HCT116 (cell line): ENCODE data around the gene CACNA2D2. TPM values are rescaled to one million over a fixed set of nuclear protein-coding genes. Genes with fewer than 3 reads are reported as not detected.

Source experiments
- ATAC-seq: fragments of 200-7000 bp; cut with Tn5 transposase; 2 replicates; pipeline ENCODE4 v1.9.1; 2020; ENCODE audit warnings: mild to moderate bottlenecking, moderate library complexity
- BruUV-seq: library from RNA; stranded (reverse); fragments of 400-500 nt; replicated peaks from 2 replicates; lab custom pipeline; 2021; lab: Mats Ljungman, UMichigan
- CTCF ChIA-PET: fragments of 300-600 bp; sonication (Branson Sonifier 250); formaldehyde crosslinking; loops from one replicate; lab custom pipeline; 2021; ENCODE audit warnings: antibody characterized with exemption; lab: Charles Lee
- POLR2A ChIA-PET: fragments of 300-600, 350-600 bp; sonication (Branson Sonifier 250); formaldehyde crosslinking; loops from one replicate; lab custom pipeline; 2021; ENCODE audit warnings: antibody characterized with exemption; lab: Charles Lee
- RAD21 ChIA-PET, 2 experiments: fragments of 300-600 bp; sonication (Branson Sonifier 250); formaldehyde crosslinking; loops; one replicate each; lab custom pipeline; 2023; ENCODE audit warnings: low total read pairs in 2 of 2; ENCODE audit not compliant: uncharacterized antibody in 2 of 2, unreplicated experiment in 2 of 2, low non-redundant PET in 1 of 2; lab: Charles Lee
- DNase-seq: peaks from one replicate; pipeline ENCODE4 v3.0.0-alpha.2; 2010; ENCODE audit warnings: low read depth, low spot score
- H2AFZ ChIP-seq: fragments of 200-600 bp; shearing (Covaris generic), sonication (generic); 2 replicates; pipeline ENCODE4 v1.6.1; 2017; ENCODE audit warnings: low read depth, mixed run types, mixed read lengths, antibody characterized with exemption, low read length; ENCODE audit not compliant: poor library complexity, severe bottlenecking
- H3K27ac ChIP-seq: 2 replicates; pipeline ENCODE4 v1.5.1; 2012; ENCODE audit warnings: low read depth, low read length
- H3K27me3 ChIP-seq: fragments of 200-600 bp; sonication (generic); 2 replicates; pipeline ENCODE4 v1.6.1; 2016; ENCODE audit warnings: mixed run types, low read length, mixed read lengths; ENCODE audit not compliant: insufficient read depth
- H3K36me3 ChIP-seq, 2 experiments: fragments of 200-500 bp in 1 of 2; fragments of 200-600 bp in 1 of 2; sonication (Bioruptor generic) in 1 of 2; sonication (generic) in 1 of 2; 2 replicates each; pipeline versions ENCODE4 v1.5.1 to v1.6.1; 2014 to 2016; ENCODE audit warnings: low read length in 2 of 2, inconsistent platforms in 1 of 2, mixed read lengths in 1 of 2, mixed run types in 1 of 2; ENCODE audit not compliant: insufficient read depth in 2 of 2, control insufficient read depth in 1 of 2
- H3K4me1 ChIP-seq, 2 experiments: fragments of 200-600 bp in 1 of 2; sonication (generic) in 1 of 2; 2 replicates each; pipeline versions ENCODE4 v1.5.1 to v1.6.1; 2012 to 2017; ENCODE audit warnings: low read length in 2 of 2, inconsistent platforms in 1 of 2, mild to moderate bottlenecking in 1 of 2, mixed read lengths in 1 of 2, mixed run types in 1 of 2, moderate library complexity in 1 of 2; ENCODE audit not compliant: insufficient read depth in 2 of 2, control insufficient read depth in 1 of 2
- H3K4me2 ChIP-seq: fragments of 200-600 bp; sonication (generic); 2 replicates; pipeline ENCODE4 v1.6.1; 2017; ENCODE audit warnings: mixed run types, low read length, mixed read lengths
- H3K4me3 ChIP-seq, 2 experiments: fragments of 200-600 bp in 1 of 2; sonication (generic) in 1 of 2; replicated peaks in 1 of 2; 2 replicates each; pipeline ENCODE4 v1.5.1; 2011 to 2016; ENCODE audit warnings: low read length in 2 of 2, control low read depth in 1 of 2, low read depth in 1 of 2, mild to moderate bottlenecking in 1 of 2, mixed read lengths in 1 of 2, mixed run types in 1 of 2
- H3K79me2 ChIP-seq: fragments of 200-600 bp; sonication (generic); 2 replicates; pipeline ENCODE4 v1.6.1; 2017; ENCODE audit warnings: mild to moderate bottlenecking, mixed run types, low read length, moderate library complexity, mixed read lengths; ENCODE audit not compliant: insufficient read depth
- H3K9ac ChIP-seq: fragments of 200-600 bp; sonication (generic); 2 replicates; pipeline ENCODE4 v1.6.1; 2016; ENCODE audit warnings: low read length, mixed read lengths
- H3K9me2 ChIP-seq: fragments of 200-600 bp; sonication (generic), shearing (Covaris generic); 2 replicates; pipeline ENCODE4 v1.6.1; 2017; ENCODE audit warnings: mixed run types, mild to moderate bottlenecking, moderate library complexity; ENCODE audit not compliant: insufficient read depth
- H3K9me3 ChIP-seq, 2 experiments: fragments of 200-500 bp in 1 of 2; fragments of 200-600 bp in 1 of 2; sonication (Bioruptor generic) in 1 of 2; sonication (generic) in 1 of 2; 2 replicates each; pipeline ENCODE4 v1.6.1; 2014 to 2017; ENCODE audit warnings: low read length in 2 of 2, mixed read lengths in 2 of 2, inconsistent platforms in 1 of 2, low read depth in 1 of 2, mild to moderate bottlenecking in 1 of 2, mixed run types in 1 of 2, moderate library complexity in 1 of 2; ENCODE audit not compliant: control insufficient read depth in 1 of 2, insufficient read depth in 1 of 2
- H4K20me1 ChIP-seq: fragments of 200-600 bp; sonication (generic), shearing (Covaris generic); 2 replicates; pipeline ENCODE4 v1.6.1; 2017; ENCODE audit warnings: mixed run types, mild to moderate bottlenecking, moderate library complexity; ENCODE audit not compliant: insufficient read depth
- ATF3 ChIP-seq: IDR thresholded peaks from 2 replicates; pipeline ENCODE4 v1.6.1; 2012
- CBX3 ChIP-seq: IDR thresholded peaks from 2 replicates; pipeline ENCODE4 v1.6.1; 2012; ENCODE audit warnings: low read depth
- CEBPB ChIP-seq: IDR thresholded peaks from 2 replicates; pipeline ENCODE4 v1.6.1; 2012; ENCODE audit warnings: low read depth
- CTCF ChIP-seq, 3 experiments: fragments of 200-600 bp in 1 of 3; sonication (generic) in 1 of 3; IDR thresholded peaks in 2 of 3; conservative IDR thresholded peaks in 1 of 3; 2 replicates each; pipeline ENCODE4 v1.5.1; 2012 to 2017; ENCODE audit warnings: low read depth in 2 of 3, low read length in 2 of 3, antibody characterized with exemption in 1 of 3, borderline replicate concordance in 1 of 3, control low read depth in 1 of 3, mild to moderate bottlenecking in 1 of 3, mixed read lengths in 1 of 3, mixed run types in 1 of 3, moderate library complexity in 1 of 3; ENCODE audit not compliant: insufficient read depth in 1 of 3
- ELF1 ChIP-seq: IDR thresholded peaks from 2 replicates; pipeline ENCODE4 v1.6.1; 2012; ENCODE audit warnings: low read depth, borderline replicate concordance
- EZH2 ChIP-seq: fragments of 200-600 bp; sonication (generic); IDR thresholded peaks from 2 replicates; pipeline ENCODE4 v1.6.1; 2017; ENCODE audit warnings: antibody characterized with exemption, mixed run types
- EZH2phosphoT487 ChIP-seq: fragments of 200-600 bp; IDR thresholded peaks from 2 replicates; pipeline ENCODE4 v1.6.1; 2018; ENCODE audit warnings: antibody characterized with exemption, borderline replicate concordance
- MAX ChIP-seq: IDR thresholded peaks from 2 replicates; pipeline ENCODE4 v1.6.1; 2012
- POLR2A ChIP-seq: IDR thresholded peaks from 2 replicates; pipeline ENCODE4 v1.7.0; 2011; ENCODE audit warnings: borderline replicate concordance; ENCODE audit not compliant: insufficient read depth, insufficient read length; ENCODE audit errors: extremely low read depth
- POLR2AphosphoS5 ChIP-seq: IDR thresholded peaks from 2 replicates; pipeline ENCODE4 v1.6.1; 2011; ENCODE audit warnings: mild to moderate bottlenecking, low read depth, low read length, moderate library complexity
- RAD21 ChIP-seq: IDR thresholded peaks from 2 replicates; pipeline ENCODE4 v1.6.1; 2012; ENCODE audit warnings: low read depth, mild to moderate bottlenecking
- REST ChIP-seq: IDR thresholded peaks from 2 replicates; pipeline ENCODE4 v1.6.1; 2012; ENCODE audit warnings: low read depth
- YY1 ChIP-seq: IDR thresholded peaks from 2 replicates; pipeline ENCODE4 v1.6.1; 2011; ENCODE audit warnings: low read length, low read depth, moderate library complexity, mild to moderate bottlenecking; ENCODE audit not compliant: insufficient replicate concordance; ENCODE audit errors: extremely low read depth
- ZBTB33 ChIP-seq: IDR thresholded peaks from 2 replicates; pipeline ENCODE4 v1.6.1; 2011; ENCODE audit warnings: mild to moderate bottlenecking, low read length, moderate library complexity; ENCODE audit not compliant: insufficient replicate concordance; ENCODE audit errors: extremely low read depth
- ZFX ChIP-seq: fragments of 450-650 bp; IDR thresholded peaks from 2 replicates; pipeline ENCODE4 v1.6.1; 2017
- ZNF274 ChIP-seq: fragments of 200-500 bp; sonication (Bioruptor generic); IDR thresholded peaks from 2 replicates; pipeline ENCODE4 v1.6.1; 2014; ENCODE audit warnings: mild to moderate bottlenecking, low read depth, low read length, inconsistent platforms
- intact Hi-C: fragments of 100-400 bp; cut with micrococcal nuclease; formaldehyde crosslinking; loops from 2 replicates; pipeline ENCODE4 v1.10.0; 2022
- total RNA-seq: library from RNA; stranded (reverse); gene quantifications from one replicate; pipeline ENCODE4 v1.2.1, GENCODE V29; 2021; ENCODE audit not compliant: unreplicated experiment

The CACNA2D2 gene
- total RNA-seq, 1 experiment from 2014 or later: 10.2 TPM

- intact Hi-C loops: no loop called here
- ChIA-PET RAD21 (no interaction called here), CTCF (no interaction called here), POLR2A (no interaction called here)
- H4K20me1 ChIP-seq: no peaks in the 10 kb centered on the region
- no TSS peak for BruUV-seq
- no peak overlapping the region for H3K4me2 ChIP-seq
- no peak for TF ChIP-seq RAD21
- no peak for TF ChIP-seq EZH2phosphoT487
- TF ChIP-seq ATF3: no peak
- no peak for TF ChIP-seq CBX3
- no peak for TF ChIP-seq POLR2A
- TF ChIP-seq EZH2: no peak
- no peak for TF ChIP-seq CEBPB
- TF ChIP-seq MAX: no peak
- TF ChIP-seq REST: no peak
- TF ChIP-seq YY1: no peak
- no peak for TF ChIP-seq ZFX
- no peak for TF ChIP-seq ZNF274
- no peak for TF ChIP-seq CTCF (IDR thresholded peaks at IDR 0.05 in 2 of 3, conservative IDR thresholded peaks at IDR 0.05 in 1 of 3; ENCODE audit: borderline replicate concordance in 1 of 3, insufficient read depth in 1 of 3, low read depth in 2 of 3, low read length in 2 of 3)
- no peak for TF ChIP-seq POLR2AphosphoS5
- no peak for TF ChIP-seq ZBTB33
- no peak for TF ChIP-seq ELF1
- DNase-seq (no peak), ATAC-seq (no peak)
- no peaks in the 10 kb centered on the region for H3K27me3 ChIP-seq
- no peak overlapping the region for H2AFZ ChIP-seq
- H3K27ac ChIP-seq: no peak overlapping the region
- no peaks in the 10 kb centered on the region for H3K36me3 ChIP-seq
- no peak overlapping the region for H3K9ac ChIP-seq
- H3K4me1 ChIP-seq: peaks cover 0 to 6% of the 10 kb centered on the region in 2 experiments; a peak in 1 of 4 replicates
- H3K79me2 ChIP-seq: no peaks in the 10 kb centered on the region
- no peak overlapping the region for H3K4me3 ChIP-seq
- no peaks in the 10 kb centered on the region for H3K9me3 ChIP-seq
- no peaks in the 10 kb centered on the region for H3K9me2 ChIP-seq
Observed at GRCh38 chr3:50479523-50479922, 23.9 kb downstream of the CACNA2D2 start.
